Stimulated activated CD4-positive, alpha-beta T cell treated with anti-CD3 and anti-CD28 coated beads, Interleukin-2, amount 100 ng/mL, for 48 hours (primary cell): ENCODE data around the gene VARS2.
"Not testable (repeated sequence)": the region's sequence is repeated elsewhere in the genome, so short reads cannot be mapped to it uniquely, and the experiment has no call there.

Experiments used
- DNase-seq, 2 donors: peaks; one replicate each; pipeline ENCODE4 v3.0.0-alpha.2; 2020

The VARS2 gene

DNA sequence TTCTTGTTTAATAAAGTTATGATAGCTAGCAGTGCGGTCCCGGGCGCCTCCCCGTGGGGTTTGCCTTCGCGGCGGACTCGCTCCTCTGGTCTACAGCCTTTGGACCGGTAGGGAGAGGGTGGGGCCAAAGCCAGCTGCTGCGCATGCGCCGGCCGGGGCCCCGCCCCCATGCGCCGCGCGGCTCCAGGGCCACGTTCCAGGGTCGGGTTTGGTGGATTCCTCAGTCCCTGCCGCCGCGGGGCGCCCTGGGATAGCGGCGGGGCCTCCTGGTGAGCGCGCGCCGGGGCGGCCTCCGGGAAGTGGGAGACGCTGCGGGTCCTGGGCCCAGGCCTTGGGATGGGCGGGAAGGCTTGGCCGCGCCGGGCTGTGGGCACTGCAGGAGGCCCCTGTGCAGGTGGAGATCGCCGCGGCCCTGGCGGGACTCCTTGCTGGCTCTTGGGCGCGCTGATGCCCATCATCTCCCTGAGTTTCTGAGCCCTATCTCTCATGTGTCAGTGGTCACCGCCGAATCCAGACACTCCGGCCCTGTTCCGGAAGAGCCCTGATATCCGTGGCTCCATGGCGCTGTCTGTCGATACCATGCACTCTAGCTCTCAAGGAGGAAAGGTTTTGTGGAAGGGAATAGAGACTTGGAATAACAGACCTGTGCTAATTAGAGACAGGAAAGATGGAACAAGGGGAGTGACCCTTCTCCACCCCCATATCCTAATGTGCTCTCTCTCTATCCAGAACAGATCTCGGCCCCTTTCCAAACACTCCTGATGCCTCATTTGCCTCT, at the start of gene VARS2:
Gene VARS2, plus strand, starts transcription at position 163 of the 778 bp plus-strand sequence. Its CDS starts 599 bp downstream, at position 762.
- peak; percentile 79 to 88 for DNase-seq

DNA sequence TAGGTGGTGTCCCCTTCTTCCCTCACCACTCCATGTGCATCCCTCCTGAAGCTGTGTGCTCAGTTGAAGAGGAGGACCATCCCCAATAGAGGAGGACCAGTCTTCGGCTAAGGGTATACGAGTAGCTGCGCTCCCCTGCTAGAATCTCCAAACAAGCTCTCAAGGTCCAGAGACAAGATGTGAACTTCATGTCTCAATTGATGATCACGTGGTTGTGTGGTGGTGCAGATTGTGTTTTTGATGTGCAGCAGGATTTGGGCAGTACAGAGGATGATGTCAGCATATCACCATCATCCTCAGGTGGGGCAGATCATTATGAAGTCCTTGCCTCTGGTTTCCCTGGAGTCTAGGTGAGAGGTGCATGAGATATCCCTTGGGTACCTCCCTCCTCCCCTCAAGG, 49.7 kb upstream of the VARS2 start:
- DNase-seq = no peak

DNA sequence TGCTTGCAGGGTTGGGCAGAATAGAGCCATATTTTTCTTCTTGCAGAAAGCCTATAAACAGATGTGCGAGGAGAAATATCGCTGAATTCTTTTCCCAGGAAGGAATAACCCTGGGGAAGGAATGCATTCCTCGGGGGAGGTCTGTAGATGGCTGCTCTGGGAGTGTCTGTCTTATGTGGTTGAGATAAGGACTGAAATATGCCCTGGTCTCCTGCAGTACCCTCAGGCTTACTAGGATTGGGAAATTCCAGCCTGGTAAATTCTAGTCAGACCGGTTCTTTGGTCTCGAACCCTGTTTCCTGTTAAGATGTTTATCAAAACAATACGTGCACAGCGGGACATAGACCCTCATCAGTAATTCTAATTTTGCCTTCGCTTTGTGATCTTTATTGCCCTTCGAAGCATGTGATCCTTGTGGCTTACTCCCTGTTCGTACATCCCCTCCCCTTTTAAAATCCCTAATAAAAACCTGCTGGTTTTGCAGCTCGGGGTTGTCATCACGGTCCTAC, 44.7 kb upstream of the VARS2 start:
- DNase-seq = not testable (repeated sequence)

DNA sequence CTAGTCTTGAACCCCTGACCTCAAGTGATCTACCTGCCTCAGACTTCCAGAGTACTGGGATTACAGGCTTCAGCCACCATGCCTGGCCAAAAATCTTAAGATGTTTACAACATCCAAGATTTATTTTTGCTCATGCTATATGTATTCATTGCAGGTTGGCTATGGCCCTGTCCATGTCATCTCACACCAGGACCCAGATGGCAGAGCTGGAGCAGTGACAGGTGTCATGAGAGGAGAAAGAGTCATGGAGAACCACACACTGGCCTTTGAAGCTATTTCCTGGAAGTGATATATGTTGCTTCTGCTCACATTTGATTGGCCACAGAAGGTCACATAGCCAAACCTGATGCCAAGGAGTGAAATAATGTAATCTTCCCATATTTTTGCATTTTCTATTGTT, 43.5 kb upstream of the VARS2 start:
- no peak for DNase-seq

DNA sequence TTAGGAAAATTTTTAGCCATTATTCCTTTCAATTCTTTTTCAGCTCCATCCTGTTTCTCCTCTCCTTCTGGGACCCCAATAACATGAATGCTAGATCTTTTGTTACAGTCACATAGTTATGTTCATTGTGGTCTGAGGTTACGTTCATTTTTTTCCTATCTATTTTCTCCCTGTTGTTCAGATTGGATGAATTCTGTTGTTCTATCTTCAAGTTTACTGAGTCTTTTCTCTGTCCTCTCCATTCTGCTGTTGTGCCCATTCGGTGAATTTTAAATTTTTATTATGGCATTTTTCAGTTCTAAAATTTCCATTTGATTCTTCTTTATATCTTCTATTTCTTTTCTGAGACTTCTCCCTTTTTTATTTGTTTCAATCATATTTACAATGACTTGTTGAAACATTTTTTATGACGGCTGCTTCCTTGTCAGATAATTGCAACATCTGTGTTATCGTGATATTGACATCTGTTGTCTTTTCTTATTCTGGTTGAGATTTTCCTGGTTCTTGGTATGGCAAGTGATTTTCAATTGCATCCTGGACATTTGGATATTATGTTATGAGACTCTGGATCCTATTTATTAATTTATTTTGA, 42.4 kb upstream of the VARS2 start:
- DNase-seq = no peak

DNA sequence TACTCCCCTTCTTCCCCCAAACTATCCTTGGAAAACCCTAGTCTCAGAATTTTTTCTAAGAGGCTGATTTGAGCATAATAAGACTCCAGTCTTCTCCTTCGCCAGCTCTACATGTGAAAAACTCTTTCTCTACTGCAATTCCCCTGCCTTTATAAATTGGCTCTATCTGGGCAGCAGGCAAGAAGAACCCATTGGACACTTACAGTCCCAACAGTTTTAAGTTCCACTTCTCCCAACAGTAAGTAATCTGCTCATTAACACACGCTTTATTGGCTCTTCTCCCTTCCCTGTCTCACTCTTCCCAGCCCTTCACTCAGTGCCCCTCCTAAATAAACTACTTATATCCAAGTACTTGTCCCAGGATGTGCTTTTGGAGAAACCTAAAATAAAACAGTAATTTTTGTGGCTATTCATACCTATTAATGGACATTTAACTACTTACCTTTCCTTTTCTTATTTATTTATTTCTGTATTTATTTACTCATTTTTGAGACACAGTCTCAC, 40.8 kb upstream of the VARS2 start:
- DNase-seq = no peak

DNA sequence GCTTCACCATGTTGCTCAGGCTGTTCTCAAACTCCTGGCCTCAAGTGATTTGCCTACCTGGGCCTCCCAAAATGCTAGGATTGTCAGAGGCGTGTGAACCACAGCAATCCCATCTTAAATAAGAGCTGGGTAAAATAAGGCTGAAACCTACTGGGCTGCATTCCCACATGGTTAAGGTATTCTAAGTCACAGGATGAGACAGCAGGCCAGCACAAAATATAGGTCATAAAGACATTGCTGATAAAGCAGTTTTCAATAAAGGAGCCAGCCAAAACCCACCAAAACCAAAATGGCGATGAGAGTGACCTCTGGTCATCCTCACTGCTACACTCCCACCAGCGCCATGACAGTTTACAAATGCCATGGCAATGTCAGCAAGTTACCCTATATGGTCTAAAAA, 40.2 kb upstream of the VARS2 start:
- not testable (repeated sequence) for DNase-seq

DNA sequence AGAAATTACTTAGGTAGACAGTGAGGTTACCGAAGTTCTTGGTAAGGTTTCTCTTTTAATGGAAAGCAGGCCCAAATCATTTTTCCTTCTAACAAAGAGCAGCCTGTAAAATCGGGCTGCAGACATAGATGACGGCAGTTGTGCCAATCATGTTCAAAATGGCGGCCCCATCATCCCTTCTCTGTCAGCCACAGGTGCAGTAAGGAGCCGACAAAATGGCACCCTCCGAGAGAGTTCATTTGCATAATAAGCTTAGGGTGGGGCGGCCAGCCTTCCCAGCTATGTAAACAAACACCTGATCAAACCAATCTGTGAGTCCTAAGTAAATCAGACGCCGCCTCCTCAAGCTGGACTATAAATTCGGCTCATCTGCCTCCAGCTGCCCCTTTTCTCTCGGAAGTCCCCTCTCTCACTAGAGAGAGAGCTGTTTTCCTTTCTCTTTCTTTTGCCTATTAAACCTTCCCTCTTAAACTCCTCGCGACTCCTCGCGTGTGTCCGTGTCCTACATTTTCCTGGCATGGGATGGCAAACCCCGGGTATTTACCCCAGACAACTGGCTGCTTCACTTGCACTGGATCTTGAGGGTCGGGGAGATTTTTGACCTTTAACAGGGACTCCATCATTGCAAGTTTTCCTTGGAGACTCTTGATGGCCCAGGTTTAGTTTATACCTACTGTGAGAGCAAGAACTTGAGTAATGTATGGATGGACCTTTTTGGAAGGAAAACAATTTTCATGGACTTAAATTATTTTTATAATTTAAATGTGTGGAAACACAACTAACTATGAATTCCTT, 38.6 kb upstream of the VARS2 start:
- no peak for DNase-seq

DNA sequence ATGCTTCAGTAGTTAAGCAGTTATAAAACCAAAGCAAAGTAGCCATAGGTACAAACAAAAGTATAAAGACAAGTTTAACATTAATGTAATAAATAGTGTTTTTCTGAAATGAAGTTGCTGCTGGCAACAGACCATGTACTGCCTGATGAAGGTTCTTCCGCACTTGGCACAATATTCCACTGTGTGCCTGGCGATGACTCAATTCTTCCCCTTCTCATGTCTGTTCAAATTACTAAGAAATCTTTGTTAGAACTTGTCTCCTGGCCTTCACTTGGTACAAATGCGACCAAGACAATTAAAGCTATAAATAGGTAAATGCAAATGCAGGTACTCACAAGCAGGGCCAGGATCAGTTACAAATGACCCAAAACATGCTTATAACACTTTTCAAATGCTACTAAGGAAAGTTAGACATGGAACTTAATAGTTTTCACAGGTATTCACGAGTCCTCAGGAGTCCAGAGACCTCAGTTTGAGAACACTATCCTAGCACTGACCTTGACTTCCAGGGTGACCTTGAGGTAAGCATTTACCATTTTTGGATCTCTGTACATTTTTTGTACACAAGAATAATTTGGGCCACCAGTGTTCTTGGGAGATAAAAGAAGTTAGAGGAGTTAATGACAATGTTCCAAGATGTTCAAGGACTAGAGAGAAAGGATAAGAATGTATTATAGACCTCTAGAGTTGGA, 37.9 kb upstream of the VARS2 start:
- no peak for DNase-seq

DNA sequence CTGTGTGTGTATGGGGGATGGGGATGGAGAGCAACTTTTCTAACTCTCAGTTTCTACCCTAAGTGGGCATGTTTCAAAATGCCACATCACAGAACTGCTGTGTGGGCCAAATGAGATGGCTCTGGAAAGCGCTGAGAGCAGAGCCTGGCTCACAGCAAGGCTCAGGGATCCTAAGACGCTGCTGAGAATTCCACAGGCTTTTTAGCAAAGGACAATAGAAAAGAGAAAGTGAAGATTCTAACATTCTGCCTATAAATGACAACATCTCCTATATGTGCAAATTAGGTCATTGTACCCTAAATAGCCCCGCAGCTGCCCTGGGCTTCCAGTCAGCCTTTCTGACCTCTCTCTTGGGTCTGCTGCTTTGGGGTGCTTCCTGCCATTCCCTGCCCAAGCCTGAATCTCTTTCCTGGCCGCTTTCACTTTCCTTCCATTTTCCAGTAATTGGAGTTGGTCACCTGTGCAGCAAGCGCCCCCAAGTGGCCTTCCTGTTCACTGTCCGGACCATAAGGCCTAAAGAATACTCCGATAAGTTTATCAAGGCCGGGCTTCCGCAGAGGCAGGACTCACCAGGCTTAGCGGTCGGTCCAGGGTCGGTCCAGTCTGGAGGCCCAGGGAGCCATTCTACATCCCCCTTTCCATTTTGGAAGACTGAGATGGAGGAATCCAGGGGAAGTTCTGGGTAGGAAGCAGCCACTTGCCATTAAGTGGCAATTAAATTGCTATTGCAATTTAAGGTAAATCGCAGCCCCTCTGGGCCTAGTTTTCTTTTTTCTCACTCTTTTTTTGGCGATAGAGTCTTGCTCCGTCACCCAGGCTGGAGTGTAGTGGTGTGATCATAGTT, 36.4 kb upstream of the VARS2 start:
- peak; percentile 68 for DNase-seq

DNA sequence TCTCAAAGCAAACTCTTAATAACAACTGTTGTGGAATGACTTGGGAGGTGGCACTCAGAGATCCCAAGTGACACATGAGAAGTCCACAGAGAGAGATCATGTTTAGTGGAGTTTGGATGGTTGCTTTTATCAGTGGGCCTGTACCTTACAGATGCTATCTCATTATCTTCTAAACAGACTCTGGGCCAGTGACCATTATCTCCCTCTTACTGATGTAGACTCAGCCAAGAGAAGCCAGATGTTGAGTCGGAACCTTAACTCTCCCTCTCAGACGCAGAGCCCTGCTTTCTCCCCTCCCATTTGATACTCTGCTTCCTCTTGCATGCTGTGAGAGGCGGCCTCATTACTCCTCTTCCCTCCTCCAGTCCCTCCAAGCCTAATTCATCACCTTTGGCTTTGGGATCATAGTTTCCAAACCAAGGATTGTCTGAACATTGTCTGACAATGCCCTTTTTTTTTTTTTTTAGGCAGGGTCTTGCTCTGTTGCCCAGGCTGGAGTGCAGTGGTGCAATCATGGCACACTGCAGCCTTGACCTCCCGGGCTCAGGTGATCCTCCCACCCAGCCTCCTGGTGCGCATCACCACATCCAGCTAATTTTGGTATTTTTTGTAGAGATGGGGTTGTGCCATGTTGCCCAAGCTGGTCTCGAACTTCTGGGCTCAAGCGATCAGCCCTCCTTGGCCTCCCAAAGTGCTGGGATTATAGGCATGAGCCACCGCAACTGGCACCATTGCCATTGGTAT, 34.2 kb upstream of the VARS2 start:
- DNase-seq = no peak

DNA sequence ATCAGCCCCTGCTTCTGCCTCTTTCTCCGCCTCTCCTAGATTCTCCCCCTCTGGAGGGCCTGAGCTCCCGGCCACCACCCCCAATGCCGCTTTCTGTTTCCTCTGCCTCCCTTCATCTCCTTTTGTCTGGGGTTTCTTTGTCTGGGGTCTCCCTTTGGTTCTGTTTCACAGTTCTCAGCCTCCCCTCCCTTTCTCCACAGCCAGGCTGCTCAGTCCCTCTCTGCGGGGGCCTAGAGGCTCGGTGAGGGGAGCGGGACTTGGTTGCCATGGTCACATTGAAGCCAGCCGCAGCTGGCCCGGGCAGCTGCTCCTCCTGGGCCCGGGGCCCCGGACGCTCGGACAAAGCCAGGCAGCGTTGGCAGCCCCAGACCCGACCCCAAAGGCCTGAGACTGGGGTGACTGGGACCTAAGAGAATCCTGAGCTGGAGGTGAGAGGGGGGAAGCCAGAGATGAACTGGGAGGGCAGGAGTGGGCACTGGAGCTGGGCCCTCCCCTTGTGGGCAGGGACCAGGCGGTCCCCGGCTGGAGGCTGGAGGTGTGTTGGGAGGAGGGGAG, 33.3 kb upstream of the VARS2 start:
- DNase-seq = no peak

DNA sequence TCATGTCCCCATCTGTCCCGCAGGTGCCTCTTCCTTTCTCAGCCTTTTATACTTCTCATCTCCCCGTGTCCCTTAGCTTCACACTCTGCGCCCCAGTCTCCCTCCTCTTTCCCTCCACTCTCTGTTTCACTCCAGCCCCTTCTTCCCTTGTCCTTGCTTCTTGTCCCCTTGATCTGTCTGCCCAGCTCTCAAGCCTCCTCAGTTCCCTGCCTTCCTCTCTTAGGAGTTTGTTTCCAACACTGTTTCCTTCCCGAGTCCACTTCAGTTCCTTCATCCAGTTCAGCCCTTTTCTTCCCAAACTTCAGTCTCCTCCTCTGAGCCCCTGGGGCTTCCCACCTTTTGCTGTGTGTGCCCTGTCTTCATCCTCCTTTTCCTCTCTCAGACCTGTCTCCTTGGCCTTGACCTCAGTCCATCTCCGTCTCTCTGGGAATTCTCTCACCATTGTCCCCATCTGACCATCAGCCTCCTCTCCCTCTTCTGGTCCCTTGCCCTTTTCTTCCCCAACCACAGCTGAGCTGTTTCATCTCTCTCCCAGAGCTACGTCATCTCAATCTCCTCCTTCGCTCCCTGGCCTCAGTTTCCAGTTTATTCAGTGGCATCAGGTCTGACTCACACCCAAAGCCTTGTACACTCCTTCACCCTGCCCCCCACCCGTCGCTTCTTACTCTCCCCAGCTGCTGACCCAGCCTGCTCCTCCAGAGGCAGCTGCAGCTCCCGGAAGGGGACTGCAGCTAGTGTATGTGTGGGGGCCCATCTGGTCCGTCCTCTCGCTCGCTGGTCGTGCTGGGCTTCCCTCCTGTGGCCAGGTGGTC, 32.4 kb upstream of the VARS2 start:
- DNase-seq = no peak

DNA sequence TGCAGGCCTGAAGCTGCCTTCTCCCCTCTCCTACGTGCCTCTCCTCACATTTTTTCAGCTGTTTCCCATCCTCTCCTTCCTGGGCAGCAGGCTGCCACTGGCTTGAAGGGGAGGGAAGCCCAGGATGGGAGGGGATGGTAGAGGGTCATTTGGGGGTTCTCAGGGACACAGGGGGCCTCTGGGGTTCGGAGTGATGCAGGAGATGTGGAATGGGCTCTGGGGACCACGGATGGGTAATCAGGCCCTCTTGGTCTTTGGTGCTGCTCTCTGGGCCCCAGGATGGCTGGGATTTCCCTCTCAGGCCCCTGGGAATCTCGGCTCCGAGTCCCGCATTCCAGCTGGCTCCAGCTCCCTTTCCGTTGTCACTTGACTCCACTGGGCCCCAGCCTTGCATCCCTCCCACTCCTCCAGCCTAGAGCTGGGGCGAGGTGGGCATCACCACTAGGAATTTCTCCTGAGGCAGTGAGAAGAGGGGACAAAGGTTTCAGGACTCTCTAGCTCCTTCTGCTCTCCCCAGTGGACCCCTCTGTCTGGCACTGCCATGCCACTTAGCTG, 31.8 kb upstream of the VARS2 start:
- no peak for DNase-seq

DNA sequence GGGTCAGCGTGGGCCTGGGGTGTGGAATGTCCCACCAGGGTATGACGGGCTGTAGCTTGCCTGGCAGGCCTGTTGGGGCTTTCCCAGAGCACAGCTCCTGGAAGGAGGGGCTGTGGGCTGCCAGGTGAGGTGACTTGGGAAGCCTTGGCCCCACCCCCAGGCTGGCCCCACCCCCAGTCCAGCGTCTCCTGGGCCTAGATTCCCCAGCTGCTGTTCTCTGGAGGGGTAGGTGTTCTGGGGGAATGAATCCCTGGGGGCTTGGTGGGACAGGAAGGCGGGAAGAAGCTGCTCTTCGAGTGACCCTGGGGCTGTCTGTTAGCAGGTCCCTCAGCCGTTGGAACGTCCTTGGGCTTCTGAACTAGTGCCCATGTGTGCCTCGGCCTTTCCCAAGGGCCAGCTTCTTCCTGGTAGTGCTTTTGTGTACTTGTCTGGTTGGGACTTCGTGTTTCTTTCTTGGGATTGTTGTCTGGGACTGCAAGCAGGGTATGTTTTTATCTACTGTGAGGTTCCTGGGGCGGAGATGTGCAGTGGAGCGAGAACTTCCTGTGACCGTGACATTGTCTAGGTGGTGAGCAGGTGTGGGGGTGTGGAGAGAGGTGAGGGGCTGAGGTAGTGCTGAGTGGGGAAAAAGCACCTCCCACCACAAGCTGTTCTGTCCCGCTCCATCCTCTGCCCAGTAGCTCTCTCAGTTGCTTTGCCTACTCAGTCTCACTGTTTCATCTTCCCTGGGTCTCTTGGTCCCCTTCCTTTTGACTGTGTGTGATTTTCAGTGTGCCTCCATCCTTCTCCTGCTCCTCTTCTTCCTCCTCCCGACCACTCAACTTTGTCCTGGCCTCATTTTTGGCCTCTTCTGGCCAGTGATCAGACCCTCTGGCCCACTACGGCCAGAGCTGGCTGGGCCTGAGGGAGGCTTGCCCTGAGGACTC, 31.0 kb upstream of the VARS2 start:
- DNase-seq = no peak

DNA sequence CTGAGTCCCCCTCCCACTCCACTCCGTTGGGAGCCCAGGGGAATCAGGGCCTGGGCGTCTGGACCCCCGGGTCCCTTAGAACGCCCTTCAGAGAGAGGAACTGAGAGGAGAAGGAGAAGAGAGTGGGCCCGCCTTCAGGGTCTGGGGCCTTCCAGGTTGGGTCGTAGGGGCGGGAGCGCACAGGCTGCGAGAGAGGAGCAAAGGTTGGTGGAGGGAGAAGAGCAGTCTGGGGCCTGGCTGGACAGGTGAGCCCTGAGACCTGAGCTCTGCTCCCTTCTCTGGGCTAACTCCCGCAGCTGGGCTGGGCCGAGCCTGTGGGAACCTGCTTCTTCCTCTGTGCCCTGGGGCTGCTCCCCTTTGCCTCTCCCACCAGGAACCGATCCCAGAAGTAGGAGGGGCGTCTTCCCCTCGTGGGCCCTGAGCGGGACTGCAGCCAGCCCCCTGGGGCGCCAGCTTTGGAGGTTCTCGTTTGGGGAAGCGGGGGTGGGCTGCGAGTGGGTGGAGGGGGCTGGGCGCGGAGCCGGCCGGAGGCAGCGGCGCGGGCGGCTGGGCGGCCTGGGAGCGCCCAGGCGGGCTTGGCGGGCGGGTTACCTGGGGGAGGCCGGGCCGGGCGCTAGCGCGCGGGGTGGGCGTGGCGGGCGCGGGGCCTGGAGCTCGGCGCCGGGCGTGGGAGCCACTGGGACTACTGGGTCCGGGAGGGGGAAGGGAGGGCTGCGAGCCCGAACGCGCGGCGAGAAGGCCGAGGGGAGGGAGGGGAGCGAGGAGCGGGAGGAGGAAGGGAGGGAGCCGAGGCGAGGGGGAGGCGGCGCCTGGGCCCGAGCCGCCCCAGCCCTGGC, 30.1 kb upstream of the VARS2 start, which contains the start of gene DDR1:
Gene DDR1, plus strand, starts transcription at position 835 of the 836 bp plus-strand sequence. CDS start 4,211 bp downstream, outside the sequence.
- peak; percentile 35 to 40 for DNase-seq
